ENCODE measurements around the gene SYNE3. TPM values are rescaled to one million over a fixed set of nuclear protein-coding genes. Genes with fewer than 3 reads are reported as not detected.

Gene SYNE3
- total RNA-seq, 1 experiment from 2014 or later = 21.2 TPM

GRCh38 chr14:95472819-95473251 lies 43.6 kb downstream of the SYNE3 start:
- ChIA-PET CTCF (no interaction called here), POLR2A (no interaction called here)
- no peaks in the 10 kb centered on the region for H3K27me3 ChIP-seq (replicated peaks; ENCODE audit: control insufficient read depth, insufficient read depth, low read length)
- Mint-ChIP-seq H3K36me3 (ENCODE audit: insufficient read depth, unreplicated experiment) (peaks cover 29% of the 10 kb centered on the region), H3K4me3 (ENCODE audit: unreplicated experiment) (no peak overlapping the region), H3K9me3 (ENCODE audit: unreplicated experiment) (no peaks in the 10 kb centered on the region), H3K4me1 (ENCODE audit: low read depth, unreplicated experiment) (peaks cover 32% of the 10 kb centered on the region), H3K27me3 (ENCODE audit: insufficient read depth, unreplicated experiment) (no peaks in the 10 kb centered on the region), H3K27ac (ENCODE audit: unreplicated experiment) (peak overlapping the region; percentile 60)
- TF ChIP-seq, protein P1, sequence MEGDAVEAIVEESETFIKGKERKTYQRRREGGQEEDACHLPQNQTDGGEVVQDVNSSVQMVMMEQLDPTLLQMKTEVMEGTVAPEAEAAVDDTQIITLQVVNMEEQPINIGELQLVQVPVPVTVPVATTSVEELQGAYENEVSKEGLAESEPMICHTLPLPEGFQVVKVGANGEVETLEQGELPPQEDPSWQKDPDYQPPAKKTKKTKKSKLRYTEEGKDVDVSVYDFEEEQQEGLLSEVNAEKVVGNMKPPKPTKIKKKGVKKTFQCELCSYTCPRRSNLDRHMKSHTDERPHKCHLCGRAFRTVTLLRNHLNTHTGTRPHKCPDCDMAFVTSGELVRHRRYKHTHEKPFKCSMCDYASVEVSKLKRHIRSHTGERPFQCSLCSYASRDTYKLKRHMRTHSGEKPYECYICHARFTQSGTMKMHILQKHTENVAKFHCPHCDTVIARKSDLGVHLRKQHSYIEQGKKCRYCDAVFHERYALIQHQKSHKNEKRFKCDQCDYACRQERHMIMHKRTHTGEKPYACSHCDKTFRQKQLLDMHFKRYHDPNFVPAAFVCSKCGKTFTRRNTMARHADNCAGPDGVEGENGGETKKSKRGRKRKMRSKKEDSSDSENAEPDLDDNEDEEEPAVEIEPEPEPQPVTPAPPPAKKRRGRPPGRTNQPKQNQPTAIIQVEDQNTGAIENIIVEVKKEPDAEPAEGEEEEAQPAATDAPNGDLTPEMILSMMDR (IDR thresholded peaks at IDR 0.05; ENCODE audit: insufficient read depth in 1 of 2, low read depth in 1 of 2, low read length in 1 of 2, severe bottlenecking in 1 of 2, unreplicated experiment in 1 of 2) = no peak
- H3K9me3 ChIP-seq = no peaks in the 10 kb centered on the region
- no peak overlapping the region for H3K4me3 ChIP-seq (ENCODE audit: low read depth, low read length)
- intact Hi-C loops (cut with micrococcal nuclease; ENCODE audit: unreplicated experiment) = no loop called here
- DNase-seq = no peak
- H3K36me3 ChIP-seq (ENCODE audit: control insufficient read depth, insufficient read depth, low read length) = no peaks in the 10 kb centered on the region
- BruUV-seq (replicated peaks) = no TSS peak
- peaks cover 46% of the 10 kb centered on the region for H3K4me1 ChIP-seq

GRCh38 chr14:95471476-95471875 lies 45.0 kb downstream of the SYNE3 start:
- no peaks in the 10 kb centered on the region for H3K36me3 ChIP-seq (ENCODE audit: control insufficient read depth, insufficient read depth, low read length)
- H3K9me3 ChIP-seq = no peaks in the 10 kb centered on the region
- no peaks in the 10 kb centered on the region for H3K27me3 ChIP-seq (replicated peaks; ENCODE audit: control insufficient read depth, insufficient read depth, low read length)
- intact Hi-C loops (cut with micrococcal nuclease; ENCODE audit: unreplicated experiment) = no loop called here
- H3K27ac Mint-ChIP-seq (ENCODE audit: unreplicated experiment) = peak overlapping the region; percentile 91
- DNase-seq = no peak
- H3K4me1 ChIP-seq = peaks cover 60% of the 10 kb centered on the region
- CTCF ChIA-PET = interaction anchor here (1.0 to 1.3 kb wide), 2 partner anchors 12 to 19 kb away, joined by 3 to 5 read pairs; no protein-coding TSS in a partner anchor
- BruUV-seq (replicated peaks) = no TSS peak
- H3K4me3 ChIP-seq (ENCODE audit: low read depth, low read length) = no peak overlapping the region
- POLR2A ChIA-PET = no interaction called here
- H3K36me3 Mint-ChIP-seq (ENCODE audit: insufficient read depth, unreplicated experiment) = peaks cover 33% of the 10 kb centered on the region
- TF ChIP-seq, protein P1 (IDR thresholded peaks at IDR 0.05; ENCODE audit: insufficient read depth in 1 of 2, low read depth in 1 of 2, low read length in 1 of 2, severe bottlenecking in 1 of 2, unreplicated experiment in 1 of 2) = no peak
- H3K4me3 Mint-ChIP-seq (ENCODE audit: unreplicated experiment) = no peak overlapping the region
- H3K4me1 Mint-ChIP-seq (ENCODE audit: low read depth, unreplicated experiment) = peaks cover 32% of the 10 kb centered on the region
- no peaks in the 10 kb centered on the region for H3K27me3 Mint-ChIP-seq (ENCODE audit: insufficient read depth, unreplicated experiment)
- H3K9me3 Mint-ChIP-seq (ENCODE audit: unreplicated experiment) = no peaks in the 10 kb centered on the region

- Histone ChIP-seq H3K4me3 (ENCODE audit: low read depth, low read length) (no peak overlapping the region), H3K27me3 (replicated peaks; ENCODE audit: control insufficient read depth, insufficient read depth, low read length) (no peaks in the 10 kb centered on the region), H3K36me3 (ENCODE audit: control insufficient read depth, insufficient read depth, low read length) (no peaks in the 10 kb centered on the region), H3K9me3 (no peaks in the 10 kb centered on the region), H3K4me1 (peaks cover 59% of the 10 kb centered on the region)
- POLR2A ChIA-PET = no interaction called here
- Mint-ChIP-seq H3K27me3 (ENCODE audit: insufficient read depth, unreplicated experiment) (no peaks in the 10 kb centered on the region), H3K9me3 (ENCODE audit: unreplicated experiment) (no peaks in the 10 kb centered on the region), H3K36me3 (ENCODE audit: insufficient read depth, unreplicated experiment) (peaks cover 33% of the 10 kb centered on the region), H3K4me1 (ENCODE audit: low read depth, unreplicated experiment) (peaks cover 32% of the 10 kb centered on the region), H3K4me3 (ENCODE audit: unreplicated experiment) (no peak overlapping the region), H3K27ac (ENCODE audit: unreplicated experiment) (peak overlapping the region; percentile 91)
- BruUV-seq (replicated peaks) = no TSS peak
- TF ChIP-seq, protein P1 (IDR thresholded peaks at IDR 0.05; ENCODE audit: insufficient read depth in 1 of 2, low read depth in 1 of 2, low read length in 1 of 2, severe bottlenecking in 1 of 2, unreplicated experiment in 1 of 2) = no peak
- DNase-seq = peak; percentile 24 to 56
- intact Hi-C loops (cut with micrococcal nuclease; ENCODE audit: unreplicated experiment) = no loop called here
- CTCF ChIA-PET = interaction anchor here (1.0 to 1.3 kb wide), 2 partner anchors 12 to 19 kb away, joined by 3 to 5 read pairs; no protein-coding TSS in a partner anchor
These were observed 45.4 kb downstream of the SYNE3 start for GRCh38 chr14:95471016-95471415.
